Measurements from ENCODE around the gene TMEM200B. TPM values are rescaled to one million over a fixed set of nuclear protein-coding genes. Genes with fewer than 3 reads are reported as not detected.
"Not testable (repeated sequence)": the region's sequence is repeated elsewhere in the genome, so short reads cannot be mapped to it uniquely, and the experiment has no call there.

The TMEM200B gene
- total and polyA plus RNA-seq, 2 of the 4 experiments (the other 2 are of a cell fraction): 4.8 to 6.2 TPM

- TF ChIP-seq, protein P1, sequence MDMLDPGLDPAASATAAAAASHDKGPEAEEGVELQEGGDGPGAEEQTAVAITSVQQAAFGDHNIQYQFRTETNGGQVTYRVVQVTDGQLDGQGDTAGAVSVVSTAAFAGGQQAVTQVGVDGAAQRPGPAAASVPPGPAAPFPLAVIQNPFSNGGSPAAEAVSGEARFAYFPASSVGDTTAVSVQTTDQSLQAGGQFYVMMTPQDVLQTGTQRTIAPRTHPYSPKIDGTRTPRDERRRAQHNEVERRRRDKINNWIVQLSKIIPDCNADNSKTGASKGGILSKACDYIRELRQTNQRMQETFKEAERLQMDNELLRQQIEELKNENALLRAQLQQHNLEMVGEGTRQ (IDR thresholded peaks at IDR 0.05; ENCODE audit: low read depth, low read length): no peak
Measured at GRCh38 chr1:29133861-29134694, 10.4 kb upstream of the TMEM200B start (continued).

DNA sequence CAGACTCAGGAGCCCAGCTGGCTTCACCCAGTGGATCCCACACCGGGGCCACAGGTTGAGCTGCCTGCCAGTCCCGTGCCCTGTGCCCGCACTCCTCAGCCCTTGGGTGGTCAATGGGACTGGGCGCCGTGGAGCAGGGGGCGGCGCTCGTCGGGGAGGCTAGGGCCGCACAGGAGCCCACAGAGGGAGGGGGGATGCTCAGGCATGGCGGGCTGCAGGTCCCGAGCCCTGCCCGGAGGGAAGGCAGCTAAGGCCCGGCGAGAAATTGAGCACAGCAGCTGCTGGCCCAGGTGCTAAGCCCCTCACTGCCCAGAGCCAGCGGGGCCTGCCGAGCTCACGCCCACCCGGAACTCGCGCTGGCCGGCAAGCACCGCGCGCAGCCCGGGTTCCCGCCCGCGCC lies 7.4 kb upstream of the TMEM200B start:
- in situ Hi-C loops (cut with MboI; ENCODE audit: low sequenced_read_pairs): not testable (repeated sequence)

More for the DNA sequence above, 7.4 kb upstream of the TMEM200B start:
- H4K20me1 ChIP-seq (ENCODE audit: insufficient read depth, low read length); H2AK5ac ChIP-seq (ENCODE audit: low read depth, low read length); H2BK5ac ChIP-seq (ENCODE audit: low read depth, low read length, poor library complexity, severe bottlenecking); intact Hi-C loops (cut with micrococcal nuclease); H2BK15ac ChIP-seq (ENCODE audit: low read depth, low read length); H3K4me1 ChIP-seq (ENCODE audit: control insufficient read depth, insufficient read depth, low read length); H3K56ac ChIP-seq (ENCODE audit: extremely low read depth, insufficient read depth, low read length); H2AFZ ChIP-seq (replicated peaks; ENCODE audit: low read length, poor library complexity); H4K5ac ChIP-seq (ENCODE audit: low read depth, low read length); H3K27ac ChIP-seq (ENCODE audit: insufficient read depth, low read length); H4K8ac ChIP-seq (ENCODE audit: low read depth in 2 of 2, low read length in 2 of 2); H3K9me1 ChIP-seq (ENCODE audit: insufficient read depth, low read length); ATAC-seq (ENCODE audit: low read depth); H3K4me2 ChIP-seq (ENCODE audit: low read depth, low read length); H3K9me3 ChIP-seq (ENCODE audit: control insufficient read depth, insufficient read depth, low read length); H4K91ac ChIP-seq (ENCODE audit: insufficient read depth, low read depth, low read length); H3K23ac ChIP-seq (ENCODE audit: low read depth, low read length); CTCF ChIA-PET; H2AK9ac ChIP-seq (replicated peaks; ENCODE audit: low read depth, low read length, poor library complexity); H2BK20ac ChIP-seq (ENCODE audit: low read depth, low read length); H3K14ac ChIP-seq (replicated peaks; ENCODE audit: low read depth, low read length); H3K27me3 ChIP-seq (ENCODE audit: control insufficient read depth, insufficient read depth, low read length); POLR2A ChIA-PET (ENCODE audit: unreplicated experiment); H3K18ac ChIP-seq (ENCODE audit: low read depth, low read length); H2BK120ac ChIP-seq (ENCODE audit: low read depth, low read length); H3K79me1 ChIP-seq (ENCODE audit: low read depth in 1 of 2, low read length in 2 of 2); DNase-seq; dilution Hi-C loops (cut with HindIII; ENCODE audit: low sequenced_read_pairs, unreplicated experiment); H3K9ac ChIP-seq (ENCODE audit: low read depth, low read length); H3K4ac ChIP-seq (ENCODE audit: low read depth, low read length); H3K4me3 ChIP-seq (ENCODE audit: insufficient read depth, low read depth, low read length); BruUV-seq (replicated peaks); H3K36me3 ChIP-seq (ENCODE audit: control insufficient read depth, insufficient read depth, low read length): not testable (repeated sequence)
- WGBS, 2 experiments (ENCODE audit: extremely low coverage in 2 of 2, insufficient read length in 1 of 2): no CpG with 5 or more reads among the region's 29 CpGs

Data from IMR-90 (cell line).